Fibroblast of lung (primary cell): ENCODE measurements around the gene TEDC1. TPM values are rescaled to one million over a fixed set of nuclear protein-coding genes. Genes with fewer than 3 reads are reported as not detected.

Experiments used
- DNase-seq, 2 donors: peaks; one replicate each; pipeline versions ENCODE4 v3.0.0 to v3.0.0-alpha.2; 2010; ENCODE audit warnings: low read depth in 2 of 2
- H2AFZ ChIP-seq: 2 replicates; pipeline ENCODE4 v1.5.1; 2012; ENCODE audit warnings: low read length, control low read depth, inconsistent platforms
- H3K27ac ChIP-seq: 2 replicates; pipeline ENCODE4 v1.5.1; 2011; ENCODE audit warnings: low read length, control low read depth; ENCODE audit not compliant: insufficient read depth
- H3K27me3 ChIP-seq: 2 replicates; pipeline ENCODE4 v1.5.1; 2011; ENCODE audit warnings: mild to moderate bottlenecking, low read length; ENCODE audit not compliant: control insufficient read depth, insufficient read depth
- H3K36me3 ChIP-seq: 2 replicates; pipeline ENCODE4 v1.5.1; 2011; ENCODE audit warnings: low read length; ENCODE audit not compliant: control insufficient read depth, insufficient read depth
- H3K4me1 ChIP-seq: 2 replicates; pipeline ENCODE4 v1.5.1; 2011; ENCODE audit warnings: low read length; ENCODE audit not compliant: control insufficient read depth, insufficient read depth; ENCODE audit errors: extremely low read depth
- H3K4me2 ChIP-seq: 2 replicates; pipeline ENCODE4 v1.5.1; 2011; ENCODE audit warnings: low read length, control low read depth; ENCODE audit not compliant: insufficient read depth; ENCODE audit errors: extremely low read depth
- H3K4me3 ChIP-seq, 4 experiments: fragments of 200-600 bp in 1 of 4; sonication (generic) in 1 of 4; replicated peaks in 1 of 4; 2 replicates each; pipeline ENCODE4 v1.5.1; 2011 to 2016; ENCODE audit warnings: low read length in 4 of 4, low read depth in 3 of 4, mild to moderate bottlenecking in 3 of 4, control low read depth in 2 of 4, inconsistent platforms in 1 of 4, mixed read lengths in 1 of 4; ENCODE audit not compliant: insufficient read depth in 1 of 4; ENCODE audit errors: control extremely low read depth in 1 of 4
- H3K79me2 ChIP-seq: 2 replicates; pipeline ENCODE4 v1.5.1; 2012; ENCODE audit warnings: mild to moderate bottlenecking, low read length, inconsistent platforms; ENCODE audit not compliant: control insufficient read depth, insufficient read depth
- H3K9ac ChIP-seq: 2 replicates; pipeline ENCODE4 v1.5.1; 2011; ENCODE audit warnings: mild to moderate bottlenecking, low read length, control low read depth; ENCODE audit not compliant: insufficient read depth
- H3K9me3 ChIP-seq: 2 replicates; pipeline ENCODE4 v1.5.1; 2012; ENCODE audit warnings: low read depth, low read length; ENCODE audit not compliant: control insufficient read depth, insufficient read depth
- H4K20me1 ChIP-seq: 2 replicates; pipeline ENCODE4 v1.5.1; 2011; ENCODE audit warnings: low read length; ENCODE audit not compliant: control insufficient read depth, insufficient read depth; ENCODE audit errors: extremely low read depth
- EZH2 ChIP-seq: IDR thresholded peaks from 2 replicates; pipeline ENCODE4 v1.5.1; 2012; ENCODE audit warnings: low read length, control low read depth, mild to moderate bottlenecking; ENCODE audit errors: missing control alignments
- polyA plus RNA-seq, 2 donors: library from polyadenylated mRNA; depleted of rRNA in 1 of 2; stranded (reverse) in 1 of 2; unstranded in 1 of 2; fragments of >200 nt; gene quantifications; 2 replicates each; pipeline ENCODE4 v1.2.1, GENCODE V29; 2011 to 2012; ENCODE audit warnings: missing spikeins in 1 of 2
- total RNA-seq: library from RNA; depleted of rRNA; stranded (reverse); fragments of >200 nt; gene quantifications from 2 replicates; pipeline ENCODE4 v1.2.1, GENCODE V29; 2014
- TF ChIP-seq, protein P1 (sequence below), 2 donors: IDR thresholded peaks in 1 of 2; conservative IDR thresholded peaks in 1 of 2; 1 replicate in 1 of 2; 2 replicates in 1 of 2; pipeline ENCODE4 v1.5.1; 2011 to 2012; ENCODE audit warnings: low read length in 2 of 2, control low read depth in 1 of 2, inconsistent platforms in 1 of 2, low read depth in 1 of 2, mild to moderate bottlenecking in 1 of 2

TEDC1 gene
- total and polyA plus RNA-seq, 2 donors (not counting 1 experiment from before 2014, with no cell fraction given): 0.69 to 2.5 TPM

DNA sequence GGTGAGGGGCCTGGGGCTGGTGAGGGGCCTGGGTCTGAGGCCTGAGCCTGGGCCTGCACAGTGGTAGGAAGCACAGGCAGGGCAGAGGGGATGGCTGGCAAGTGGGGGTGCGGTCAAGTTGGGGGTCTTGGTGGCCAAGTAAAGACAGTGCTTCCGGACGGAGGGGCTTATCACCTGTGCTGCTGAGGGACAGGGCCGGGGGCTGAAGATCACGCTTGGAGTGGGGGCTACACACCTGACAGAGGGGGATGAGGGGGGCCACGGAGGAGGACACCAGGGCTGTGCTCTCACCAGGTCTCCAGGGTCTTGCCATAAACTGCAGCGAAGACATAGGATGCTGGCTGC is 12.2 kb downstream of the TEDC1 start:
- Histone ChIP-seq H3K9me3 (no peaks in the 10 kb centered on the region), H3K4me1 (no peaks in the 10 kb centered on the region), H3K4me2 (no peak overlapping the region), H3K27ac (no peak overlapping the region), H2AFZ (no peak overlapping the region), H4K20me1 (no peaks in the 10 kb centered on the region), H3K27me3 (no peaks in the 10 kb centered on the region), H3K36me3 (no peaks in the 10 kb centered on the region), H3K79me2 (no peaks in the 10 kb centered on the region), H3K4me3 (no peak overlapping the region), H3K9ac (no peak overlapping the region)
- TF ChIP-seq EZH2: no peak
- TF ChIP-seq, protein P1, sequence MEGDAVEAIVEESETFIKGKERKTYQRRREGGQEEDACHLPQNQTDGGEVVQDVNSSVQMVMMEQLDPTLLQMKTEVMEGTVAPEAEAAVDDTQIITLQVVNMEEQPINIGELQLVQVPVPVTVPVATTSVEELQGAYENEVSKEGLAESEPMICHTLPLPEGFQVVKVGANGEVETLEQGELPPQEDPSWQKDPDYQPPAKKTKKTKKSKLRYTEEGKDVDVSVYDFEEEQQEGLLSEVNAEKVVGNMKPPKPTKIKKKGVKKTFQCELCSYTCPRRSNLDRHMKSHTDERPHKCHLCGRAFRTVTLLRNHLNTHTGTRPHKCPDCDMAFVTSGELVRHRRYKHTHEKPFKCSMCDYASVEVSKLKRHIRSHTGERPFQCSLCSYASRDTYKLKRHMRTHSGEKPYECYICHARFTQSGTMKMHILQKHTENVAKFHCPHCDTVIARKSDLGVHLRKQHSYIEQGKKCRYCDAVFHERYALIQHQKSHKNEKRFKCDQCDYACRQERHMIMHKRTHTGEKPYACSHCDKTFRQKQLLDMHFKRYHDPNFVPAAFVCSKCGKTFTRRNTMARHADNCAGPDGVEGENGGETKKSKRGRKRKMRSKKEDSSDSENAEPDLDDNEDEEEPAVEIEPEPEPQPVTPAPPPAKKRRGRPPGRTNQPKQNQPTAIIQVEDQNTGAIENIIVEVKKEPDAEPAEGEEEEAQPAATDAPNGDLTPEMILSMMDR (conservative IDR thresholded peaks at IDR 0.05 in 1 of 2, IDR thresholded peaks at IDR 0.05 in 1 of 2; ENCODE audit: low read depth in 1 of 2, low read length in 2 of 2): no peak
- DNase-seq: no peak

GRCh38 chr14:105503935-105504692 is 13.1 kb downstream of the TEDC1 start:
- no peaks in the 10 kb centered on the region for H3K9me3 ChIP-seq
- no peaks in the 10 kb centered on the region for H4K20me1 ChIP-seq
- TF ChIP-seq EZH2: no peak
- TF ChIP-seq, protein P1 (conservative IDR thresholded peaks at IDR 0.05 in 1 of 2, IDR thresholded peaks at IDR 0.05 in 1 of 2; ENCODE audit: low read depth in 1 of 2, low read length in 2 of 2): no peak
- H3K4me1 ChIP-seq: no peaks in the 10 kb centered on the region
- no peaks in the 10 kb centered on the region for H3K27me3 ChIP-seq
- H3K9ac ChIP-seq: no peak overlapping the region
- H3K27ac ChIP-seq: no peak overlapping the region
- H2AFZ ChIP-seq: no peak overlapping the region
- no peaks in the 10 kb centered on the region for H3K79me2 ChIP-seq
- DNase-seq: no peak
- H3K36me3 ChIP-seq: no peaks in the 10 kb centered on the region
- no peak overlapping the region for H3K4me3 ChIP-seq
- no peak overlapping the region for H3K4me2 ChIP-seq

DNA sequence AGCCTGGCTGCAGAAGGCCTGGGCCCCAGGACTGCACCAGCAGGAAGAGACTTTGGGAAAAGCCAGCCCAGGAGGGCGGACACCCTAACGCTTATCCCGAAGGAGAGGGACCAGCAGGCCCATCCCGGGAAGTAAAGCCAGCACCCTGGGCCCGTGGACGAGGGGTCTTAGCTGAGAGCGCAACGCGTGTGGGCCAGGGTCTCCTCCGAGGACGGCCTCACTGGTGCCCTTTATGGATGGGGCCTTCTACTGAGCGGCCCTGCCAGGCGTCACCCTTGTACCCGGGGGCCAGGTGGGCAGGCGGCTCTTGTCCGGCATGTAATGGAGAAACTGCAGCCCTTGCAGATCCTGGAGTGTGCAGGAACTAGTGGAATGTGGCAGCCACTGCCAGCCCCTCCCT is 14.1 kb downstream of the TEDC1 start:
- H4K20me1 ChIP-seq: no peaks in the 10 kb centered on the region
- H3K36me3 ChIP-seq: no peaks in the 10 kb centered on the region
- TF ChIP-seq, protein P1 (conservative IDR thresholded peaks at IDR 0.05 in 1 of 2, IDR thresholded peaks at IDR 0.05 in 1 of 2; ENCODE audit: low read depth in 1 of 2, low read length in 2 of 2): no peak
- no peak for TF ChIP-seq EZH2
- H3K27ac ChIP-seq: no peak overlapping the region
- no peak for DNase-seq
- H2AFZ ChIP-seq: no peak overlapping the region
- no peaks in the 10 kb centered on the region for H3K79me2 ChIP-seq
- H3K4me2 ChIP-seq: no peak overlapping the region
- no peak overlapping the region for H3K9ac ChIP-seq
- H3K4me3 ChIP-seq: no peak overlapping the region
- H3K27me3 ChIP-seq: no peaks in the 10 kb centered on the region
- H3K4me1 ChIP-seq: no peaks in the 10 kb centered on the region
- no peaks in the 10 kb centered on the region for H3K9me3 ChIP-seq
